ENCODE data around the gene COTL1.
A peak's percentile ranks its signal among the peaks of the same experiment; 100 is the strongest.
"Not testable (repeated sequence)": the region's sequence is repeated elsewhere in the genome, so short reads cannot be mapped to it uniquely, and the experiment has no call there.

The COTL1 gene

DNA sequence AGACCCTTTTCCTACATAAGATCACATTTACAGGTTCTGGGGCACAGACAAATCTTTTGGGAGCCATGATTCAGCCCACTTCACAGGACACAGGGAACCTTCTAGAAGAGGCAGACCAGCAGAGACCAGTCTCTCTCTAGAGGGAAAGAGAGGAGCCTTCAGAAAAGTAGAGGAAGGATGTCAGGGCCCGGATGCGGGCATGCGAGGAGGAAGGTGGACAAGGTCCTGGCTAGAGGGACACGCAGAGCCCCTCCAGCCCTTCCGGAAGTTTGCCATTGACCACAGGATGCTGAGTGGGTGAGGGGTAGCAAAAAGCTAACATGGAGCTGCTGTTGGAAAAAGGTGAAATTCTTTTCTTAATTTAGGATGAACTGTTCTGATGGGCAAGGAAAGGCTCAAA lies 57.6 kb downstream of the COTL1 start:
- Mint-ChIP-seq H3K4me1 (peaks cover 5% of the 10 kb centered on the region), H3K9me3 (no peaks in the 10 kb centered on the region), H3K4me3 (no peak overlapping the region), H3K27ac (peak overlapping the region in 1 of 3 experiments; percentile 7), H3K36me3 (ENCODE audit: low read depth) (peaks cover 15% of the 10 kb centered on the region), H3K27me3 (ENCODE audit: low read depth) (peaks cover 16% of the 10 kb centered on the region)
- no peak for TF ChIP-seq CTCF (IDR thresholded peaks at IDR 0.05; ENCODE audit: unreplicated experiment in 3 of 3)

DNA sequence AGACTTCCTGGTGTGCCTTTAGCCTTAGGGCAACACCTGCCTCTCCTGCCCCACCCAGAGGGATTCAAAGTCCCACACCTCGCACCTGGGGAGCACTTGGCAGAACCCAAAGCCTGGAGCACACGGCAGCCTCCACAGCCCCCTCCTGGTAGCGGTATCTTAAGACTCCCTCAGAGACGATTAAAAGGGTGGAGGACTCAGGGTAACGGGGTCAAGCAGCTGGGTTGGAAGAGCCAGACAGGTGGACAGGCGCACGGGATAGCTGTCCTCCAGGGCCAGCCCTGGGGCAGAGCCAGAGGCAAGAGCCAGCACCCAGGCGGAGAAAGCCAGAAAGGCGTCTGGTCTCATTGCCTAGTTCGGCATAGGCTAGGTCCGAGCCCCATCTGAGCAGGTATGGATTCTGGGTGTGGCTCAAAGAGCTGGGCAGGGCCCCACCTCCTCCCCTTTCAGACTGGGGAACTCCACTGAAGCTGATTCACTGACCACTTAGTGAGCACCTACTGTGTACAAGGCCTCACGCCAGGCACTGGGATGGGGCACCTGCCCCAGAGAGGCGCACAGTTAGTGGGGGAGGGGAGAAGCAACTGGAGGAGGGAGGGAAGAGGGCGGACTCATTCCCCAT lies 58.5 kb downstream of the COTL1 start:
- Mint-ChIP-seq H3K27ac (no peak overlapping the region), H3K27me3 (ENCODE audit: low read depth) (peaks cover 16% of the 10 kb centered on the region), H3K36me3 (ENCODE audit: low read depth) (peaks cover 10% of the 10 kb centered on the region), H3K4me1 (peaks cover 6% of the 10 kb centered on the region), H3K4me3 (no peak overlapping the region), H3K9me3 (no peaks in the 10 kb centered on the region)
- TF ChIP-seq CTCF (IDR thresholded peaks at IDR 0.05; ENCODE audit: unreplicated experiment in 3 of 3), result no peak

DNA sequence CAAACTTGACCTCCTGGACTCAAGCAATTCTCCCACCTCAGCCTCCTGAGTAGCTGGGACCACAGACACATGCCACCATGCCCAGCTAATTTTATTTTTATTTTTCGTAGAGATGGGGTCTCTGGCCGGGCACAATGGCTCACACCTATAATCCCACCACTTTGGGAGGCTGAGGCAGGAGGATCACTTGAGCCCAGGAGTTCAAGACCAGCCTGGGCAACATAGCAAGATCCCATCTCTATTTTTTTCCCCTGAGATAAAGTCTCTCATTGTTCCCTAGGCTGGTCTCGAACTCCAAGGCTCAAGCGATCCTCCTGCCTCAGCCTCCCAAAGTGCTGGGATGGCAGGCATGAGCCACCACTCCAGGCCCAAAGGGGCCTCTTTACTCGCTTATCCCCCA lies 59.0 kb downstream of the COTL1 start:
- H3K4me1 Mint-ChIP-seq; H3K36me3 Mint-ChIP-seq (ENCODE audit: low read depth); H3K27ac Mint-ChIP-seq; H3K4me3 Mint-ChIP-seq; H3K9me3 Mint-ChIP-seq: not testable (repeated sequence)
- peaks cover 17% of the 10 kb centered on the region for H3K27me3 Mint-ChIP-seq (ENCODE audit: low read depth)

- Mint-ChIP-seq H3K4me3 (no peak overlapping the region), H3K4me1 (peaks cover 5% of the 10 kb centered on the region), H3K36me3 (ENCODE audit: low read depth) (no peaks in the 10 kb centered on the region), H3K27me3 (ENCODE audit: low read depth) (peaks cover 23% of the 10 kb centered on the region), H3K9me3 (no peaks in the 10 kb centered on the region), H3K27ac (peak overlapping the region in 1 of 3 experiments; percentile 22)
- TF ChIP-seq CTCF (IDR thresholded peaks at IDR 0.05; ENCODE audit: unreplicated experiment in 3 of 3), result no peak
Measured at GRCh38 chr16:84557504-84557903, 60.4 kb downstream of the COTL1 start.

DNA sequence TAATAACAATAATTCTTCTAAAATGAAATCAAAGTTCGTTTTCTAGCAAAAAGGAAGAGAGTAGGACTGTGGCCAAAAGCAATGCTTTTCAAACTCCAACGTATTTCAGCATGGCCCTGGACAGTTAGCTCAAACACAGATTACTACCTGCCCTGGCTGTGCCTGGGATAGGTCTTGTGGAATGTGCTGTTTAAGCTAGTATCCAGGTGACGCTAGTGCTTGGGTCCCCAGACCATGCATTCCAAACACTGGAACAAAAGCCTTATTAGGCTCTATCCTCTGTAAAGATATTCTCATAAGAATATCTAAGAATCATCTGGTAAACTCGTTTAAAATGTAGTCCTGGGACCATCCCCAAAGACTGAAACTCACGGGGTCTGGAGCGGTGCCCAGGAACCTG lies 60.8 kb downstream of the COTL1 start:
- TF ChIP-seq CTCF (IDR thresholded peaks at IDR 0.05; ENCODE audit: unreplicated experiment in 3 of 3), result no peak
- H3K27me3 Mint-ChIP-seq (ENCODE audit: low read depth), result peaks cover 26% of the 10 kb centered on the region
- no peak overlapping the region for H3K4me3 Mint-ChIP-seq
- no peak overlapping the region for H3K27ac Mint-ChIP-seq
- H3K36me3 Mint-ChIP-seq (ENCODE audit: low read depth), result no peaks in the 10 kb centered on the region
- no peaks in the 10 kb centered on the region for H3K9me3 Mint-ChIP-seq
- peaks cover 5% of the 10 kb centered on the region for H3K4me1 Mint-ChIP-seq

- Mint-ChIP-seq H3K9me3 (no peaks in the 10 kb centered on the region), H3K36me3 (ENCODE audit: low read depth) (no peaks in the 10 kb centered on the region), H3K27me3 (ENCODE audit: low read depth) (peaks cover 30% of the 10 kb centered on the region), H3K4me1 (peaks cover 5% of the 10 kb centered on the region), H3K27ac (peak overlapping the region in 1 of 3 experiments; percentile 26), H3K4me3 (no peak overlapping the region)
- no peak for TF ChIP-seq CTCF (IDR thresholded peaks at IDR 0.05; ENCODE audit: unreplicated experiment in 3 of 3)
Measured at GRCh38 chr16:84555418-84556196, 62.3 kb downstream of the COTL1 start.
